Activated CD4-positive, alpha-beta T cell treated with anti-CD3 and anti-CD28 coated beads for 24 hours (primary cell): ENCODE measurements around the gene IGFBP3.

ENCODE experiments used
- DNase-seq, 2 donors: peaks; one replicate each; pipeline ENCODE4 v3.0.0-alpha.2; 2020; ENCODE audit warnings: low read depth in 2 of 2

IGFBP3 gene

DNA sequence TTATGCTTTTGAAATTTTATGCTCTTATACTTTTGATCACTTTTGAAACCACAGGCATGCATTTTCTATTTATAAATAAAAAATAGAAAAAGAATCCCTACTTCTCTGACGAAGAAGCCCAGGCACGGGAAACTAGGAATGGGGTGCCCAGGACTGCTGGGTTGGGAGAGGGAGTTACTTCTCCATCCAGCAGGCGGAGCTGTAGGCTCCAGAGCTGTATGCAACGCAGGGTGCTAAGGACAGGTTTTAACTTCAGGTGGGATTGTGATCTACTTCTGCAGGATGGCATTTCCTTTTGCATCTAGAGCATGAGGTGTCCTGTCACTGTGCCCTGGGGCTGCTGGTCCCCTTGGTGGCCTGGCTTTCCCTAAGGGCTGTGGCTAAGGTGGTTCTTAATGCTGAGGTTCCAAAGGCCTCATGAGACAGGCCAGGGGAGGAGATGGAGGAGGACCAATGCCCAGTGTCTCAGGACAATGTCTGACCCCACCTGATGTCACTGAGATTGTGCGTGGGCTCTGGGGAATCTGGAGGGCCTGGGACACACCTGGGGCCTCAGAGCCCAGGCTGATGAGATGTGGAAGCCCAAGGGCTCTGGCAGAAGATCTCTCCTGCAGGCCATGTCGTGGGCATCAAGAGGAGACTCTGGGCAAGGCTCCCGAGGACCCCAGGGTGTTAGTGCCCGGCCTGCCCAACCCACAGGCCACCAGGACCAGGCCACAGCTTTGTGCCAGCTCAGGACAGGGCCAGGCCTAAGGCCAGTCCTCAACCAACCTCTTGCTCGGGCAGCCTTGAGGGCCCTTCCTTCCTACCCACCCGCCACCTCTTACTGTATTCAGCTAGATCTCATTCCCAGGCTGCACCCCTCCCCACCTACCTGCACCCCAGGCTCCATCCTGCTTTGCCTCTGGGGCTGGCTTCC lies 48.7 kb downstream of the IGFBP3 start:
- no peak for DNase-seq

- DNase-seq, result no peak
Observed at GRCh38 chr7:45869426-45869825, 51.6 kb downstream of the IGFBP3 start.

DNA sequence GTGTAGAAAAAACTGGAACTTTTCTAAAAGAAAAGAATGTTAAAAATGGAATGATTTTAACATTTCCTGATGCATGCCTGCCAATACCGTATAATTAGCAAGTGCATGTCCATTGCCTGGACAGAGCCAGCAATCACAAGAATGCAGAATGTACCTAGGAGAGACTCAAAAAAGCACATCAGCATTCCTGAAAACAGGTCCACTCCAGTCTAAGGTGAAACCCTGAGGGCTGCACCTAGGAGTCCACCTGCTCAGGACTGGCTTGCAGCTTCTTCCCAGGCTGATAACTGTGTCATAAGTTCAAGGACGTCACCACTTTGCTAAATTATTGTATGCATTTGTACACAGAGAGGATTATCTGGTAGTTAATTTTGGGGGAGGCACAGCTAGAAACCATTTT lies 53.6 kb downstream of the IGFBP3 start:
- DNase-seq, result no peak

DNA sequence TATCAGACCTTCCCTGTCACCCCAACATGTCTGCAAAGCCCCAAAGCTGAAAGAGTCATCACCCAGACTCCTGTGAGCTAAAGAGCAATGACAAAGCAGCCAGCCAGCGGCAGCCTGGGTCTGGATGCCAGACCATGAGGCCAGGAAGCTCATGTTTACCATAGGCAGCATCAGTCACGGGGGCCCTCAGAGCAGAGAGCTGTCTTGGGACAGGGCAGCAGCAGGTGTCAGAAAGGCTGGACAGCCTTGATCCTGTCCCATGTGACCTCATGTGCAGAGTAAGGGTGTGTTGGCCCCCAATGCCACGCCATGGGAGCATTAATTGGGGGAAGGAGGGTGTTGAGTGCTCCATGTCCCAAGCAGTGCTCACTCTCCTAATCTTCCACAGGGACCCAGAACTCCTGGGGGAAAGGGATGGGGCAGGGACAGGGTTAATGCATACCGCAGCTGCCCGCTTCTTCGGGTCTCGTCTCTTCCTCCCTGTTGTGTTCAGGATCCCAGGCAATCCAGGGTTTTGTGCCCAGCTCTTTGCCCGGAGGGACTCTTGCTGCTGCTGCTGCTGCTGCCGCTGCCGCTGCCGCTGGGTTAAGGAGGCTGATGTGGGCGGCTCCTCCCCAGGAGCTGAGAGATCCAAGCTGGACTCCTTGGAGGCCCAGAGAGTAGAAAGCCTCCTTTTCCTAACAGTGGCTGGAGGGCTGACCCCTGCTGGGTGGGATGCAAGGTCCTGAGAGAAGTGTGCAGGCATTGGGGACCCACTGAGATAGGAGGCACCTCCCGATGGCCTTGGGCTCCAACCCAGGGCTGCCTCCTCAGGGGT lies 55.3 kb downstream of the IGFBP3 start:
- no peak for DNase-seq

DNA sequence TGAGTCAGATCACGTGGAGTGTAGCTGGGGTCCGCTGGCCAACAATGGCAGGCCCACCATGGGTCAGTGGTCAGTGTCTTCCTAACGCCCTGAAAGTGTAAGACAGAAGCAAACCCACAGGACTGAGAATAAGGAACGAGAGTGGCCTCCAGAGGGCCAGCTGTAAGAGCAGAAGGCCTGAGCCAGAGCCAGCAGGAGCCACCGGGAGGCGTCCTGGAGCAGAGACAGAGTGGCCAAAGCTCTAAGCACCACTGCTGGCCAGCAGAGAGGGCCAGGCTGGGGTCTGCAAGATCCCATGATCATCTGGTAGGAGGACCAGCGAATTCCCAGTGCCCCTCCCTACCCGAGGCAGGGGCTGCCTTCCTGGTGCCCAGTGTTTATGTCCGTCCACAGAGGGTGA lies 57.4 kb downstream of the IGFBP3 start:
- DNase-seq, result no peak
